Upper lobe of left lung (tissue), 4 donors: ENCODE results near the gene KAZN.
"Not testable (repeated sequence)": the region's sequence is repeated elsewhere in the genome, so short reads cannot be mapped to it uniquely, and the experiment has no call there.

ENCODE experiments used
- POLR2A ChIP-seq, 4 donors: fragments of 450-650 bp; IDR thresholded peaks; one replicate each; pipeline ENCODE4 v1.5.1; 2016 to 2017; ENCODE audit warnings: antibody characterized with exemption in 4 of 4, mild to moderate bottlenecking in 2 of 4
- POLR2AphosphoS5 ChIP-seq, 2 donors: sonication (generic); formaldehyde crosslinking; IDR thresholded peaks; one replicate each; pipeline ENCODE4 v1.5.1; 2017; ENCODE audit warnings: antibody characterized with exemption in 2 of 2
- TF ChIP-seq, protein P1 (sequence below), 6 experiments: fragments of 450-650 bp in 4 of 6; fragments of 200-600 bp in 2 of 6; sonication (generic) in 2 of 6; IDR thresholded peaks; one replicate each; pipeline ENCODE4 v1.5.1; 2016 to 2019; ENCODE audit warnings: antibody characterized with exemption in 6 of 6

DNA sequence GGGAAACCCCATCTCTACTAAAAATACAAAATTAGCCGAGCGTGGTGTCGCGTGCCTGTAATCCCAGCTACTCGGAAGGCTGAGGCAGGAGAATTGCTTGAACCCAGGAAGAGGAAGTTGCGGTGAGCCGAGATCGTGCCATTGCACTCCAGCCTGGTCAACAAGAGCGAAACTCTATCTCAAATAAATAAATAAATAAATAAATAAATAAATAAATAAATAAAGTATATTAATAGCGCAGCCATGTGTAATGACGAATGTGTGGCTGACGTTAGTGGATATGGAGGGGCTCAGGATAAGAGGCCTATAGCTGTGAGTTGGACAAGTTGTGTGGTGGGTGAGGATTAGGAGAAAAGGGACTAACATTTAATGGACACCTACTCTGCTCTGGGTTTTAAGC lies 18.2 kb upstream of the KAZN start:
- not testable (repeated sequence) for TF ChIP-seq POLR2A, POLR2AphosphoS5 (IDR thresholded peaks at IDR 0.05)
- TF ChIP-seq, protein P1, sequence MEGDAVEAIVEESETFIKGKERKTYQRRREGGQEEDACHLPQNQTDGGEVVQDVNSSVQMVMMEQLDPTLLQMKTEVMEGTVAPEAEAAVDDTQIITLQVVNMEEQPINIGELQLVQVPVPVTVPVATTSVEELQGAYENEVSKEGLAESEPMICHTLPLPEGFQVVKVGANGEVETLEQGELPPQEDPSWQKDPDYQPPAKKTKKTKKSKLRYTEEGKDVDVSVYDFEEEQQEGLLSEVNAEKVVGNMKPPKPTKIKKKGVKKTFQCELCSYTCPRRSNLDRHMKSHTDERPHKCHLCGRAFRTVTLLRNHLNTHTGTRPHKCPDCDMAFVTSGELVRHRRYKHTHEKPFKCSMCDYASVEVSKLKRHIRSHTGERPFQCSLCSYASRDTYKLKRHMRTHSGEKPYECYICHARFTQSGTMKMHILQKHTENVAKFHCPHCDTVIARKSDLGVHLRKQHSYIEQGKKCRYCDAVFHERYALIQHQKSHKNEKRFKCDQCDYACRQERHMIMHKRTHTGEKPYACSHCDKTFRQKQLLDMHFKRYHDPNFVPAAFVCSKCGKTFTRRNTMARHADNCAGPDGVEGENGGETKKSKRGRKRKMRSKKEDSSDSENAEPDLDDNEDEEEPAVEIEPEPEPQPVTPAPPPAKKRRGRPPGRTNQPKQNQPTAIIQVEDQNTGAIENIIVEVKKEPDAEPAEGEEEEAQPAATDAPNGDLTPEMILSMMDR (IDR thresholded peaks at IDR 0.05) = not testable (repeated sequence)
